ENCODE measurements around the gene PRUNE2. TPM values are rescaled to one million over a fixed set of nuclear protein-coding genes. Genes with fewer than 3 reads are reported as not detected.

PRUNE2 gene
- total RNA-seq, 4 donors from 2014 or later = 4.1 to 13.1 (median 5.4) TPM

GRCh38 chr9:76609285-76610010 is 296.5 kb downstream of the PRUNE2 start:
- WGBS, 2 donors = 89 to 94% methylated on average over 6 of the region's 6 CpGs
- intact Hi-C loops (cut with DNase I; ENCODE audit: low total_unique reads) = no loop called here
- no peak for DNase-seq (ENCODE audit: low spot score in 2 of 2)
- TF ChIP-seq CTCF (IDR thresholded peaks at IDR 0.05) = no peak
- no peak for TF ChIP-seq POLR2A (IDR thresholded peaks at IDR 0.05)
- H3K4me3 ChIP-seq (ENCODE audit: low read depth, poor library complexity, severe bottlenecking) = no peak overlapping the region

GRCh38 chr9:76608575-76609273 is 297.2 kb downstream of the PRUNE2 start:
- DNase-seq (ENCODE audit: low spot score in 2 of 2) = no peak
- intact Hi-C loops (cut with DNase I; ENCODE audit: low total_unique reads) = no loop called here
- no peak overlapping the region for H3K4me3 ChIP-seq (ENCODE audit: low read depth, poor library complexity, severe bottlenecking)
- WGBS, 2 donors = 90 to 91% methylated on average over 4 of the region's 4 CpGs
- no peak for TF ChIP-seq POLR2A (IDR thresholded peaks at IDR 0.05)
- no peak for TF ChIP-seq CTCF (IDR thresholded peaks at IDR 0.05)

GRCh38 chr9:76607730-76608436 is 298.0 kb downstream of the PRUNE2 start:
- no peak overlapping the region for H3K4me3 ChIP-seq (ENCODE audit: low read depth, poor library complexity, severe bottlenecking)
- 79 to 85% methylated on average over 4 of the region's 4 CpGs for WGBS, 2 donors
- intact Hi-C loops (cut with DNase I; ENCODE audit: low total_unique reads) = no loop called here
- TF ChIP-seq CTCF (IDR thresholded peaks at IDR 0.05) = no peak
- TF ChIP-seq POLR2A (IDR thresholded peaks at IDR 0.05) = no peak
- DNase-seq (ENCODE audit: low spot score in 2 of 2) = no peak

- 85 to 86% methylated on average over 5 of the region's 5 CpGs for WGBS, 2 donors
- TF ChIP-seq CTCF (IDR thresholded peaks at IDR 0.05) = no peak
- no peak for TF ChIP-seq POLR2A (IDR thresholded peaks at IDR 0.05)
- DNase-seq (ENCODE audit: low spot score in 2 of 2) = no peak
- H3K4me3 ChIP-seq (ENCODE audit: low read depth, poor library complexity, severe bottlenecking) = no peak overlapping the region
- intact Hi-C loops (cut with DNase I; ENCODE audit: low total_unique reads) = no loop called here
Measured at GRCh38 chr9:76605321-76605900, 300.5 kb downstream of the PRUNE2 start.

GRCh38 chr9:76603931-76604570 is 301.9 kb downstream of the PRUNE2 start:
- intact Hi-C loops (cut with DNase I; ENCODE audit: low total_unique reads) = no loop called here
- TF ChIP-seq POLR2A (IDR thresholded peaks at IDR 0.05) = no peak
- no peak for TF ChIP-seq CTCF (IDR thresholded peaks at IDR 0.05)
- H3K4me3 ChIP-seq (ENCODE audit: low read depth, poor library complexity, severe bottlenecking) = no peak overlapping the region
- DNase-seq (ENCODE audit: low spot score in 2 of 2) = no peak
- WGBS, 2 donors = 73 to 92% methylated on average over 3 of the region's 3 CpGs

All from lower leg skin (tissue), 4 donors.